ENCODE data around the gene HOMER3. TPM values are rescaled to one million over a fixed set of nuclear protein-coding genes. Genes with fewer than 3 reads are reported as not detected.
A peak's percentile ranks its signal among the peaks of the same experiment; 100 is the strongest.

The HOMER3 gene
- total and polyA plus RNA-seq, 2 of the 13 experiments (the other 11 are each of a cell fraction or from before 2014, with no cell fraction given), result 21.3 to 27.3 TPM

- TF ChIP-seq SP2 (CRISPR knock-in tag; IDR thresholded peaks at IDR 0.05), result peak; percentile 99
- TF ChIP-seq YY1 (IDR thresholded peaks at IDR 0.05; ENCODE audit: insufficient read depth, insufficient replicate concordance, low read depth, low read length), result peak; percentile 92
- peak; percentile 41; the same call in 1 of the 2 replicates for TF ChIP-seq ZNF768 (CRISPR knock-in tag; IDR thresholded peaks at IDR 0.05)
- peak; percentile 33; the same call in 1 of the 2 replicates for TF ChIP-seq ZXDC (CRISPR knock-in tag; IDR thresholded peaks at IDR 0.05)
- peak; percentile 46 for TF ChIP-seq ELF3 (CRISPR knock-in tag; IDR thresholded peaks at IDR 0.05)
- TF ChIP-seq ZNF781 (CRISPR knock-in tag; IDR thresholded peaks at IDR 0.05; ENCODE audit: borderline replicate concordance, not compliant biosample characterization), result no peak
- TF ChIP-seq ATM (IDR thresholded peaks at IDR 0.05; ENCODE audit: borderline replicate concordance), result no peak
- TF ChIP-seq RAD21 (CRISPR knock-in tag; IDR thresholded peaks at IDR 0.05), result peak; percentile 28; the same call in 1 of the 2 replicates
- no peak for TF ChIP-seq ZNF382 (CRISPR knock-in tag; IDR thresholded peaks at IDR 0.05; ENCODE audit: borderline replicate concordance)
- TF ChIP-seq SMC3 (IDR thresholded peaks at IDR 0.05; ENCODE audit: low read length), result no peak
- TF ChIP-seq TFAP4 (IDR thresholded peaks at IDR 0.05; ENCODE audit: borderline replicate concordance, low read depth), result peak; percentile 78; the same call in 1 of the 2 replicates
- no peak for TF ChIP-seq ZNF251 (CRISPR knock-in tag; IDR thresholded peaks at IDR 0.05)
- TF ChIP-seq KMT2B (CRISPR knock-in tag; IDR thresholded peaks at IDR 0.05), result peak; percentile 41; the same call in 1 of the 2 replicates
- TF ChIP-seq HNRNPH1 (optimal IDR thresholded peaks at IDR 0.05; ENCODE audit: low read depth, low read length), result no peak
- TF ChIP-seq KDM3A (CRISPR knock-in tag; IDR thresholded peaks at IDR 0.05; ENCODE audit: low read depth), result 0 out of 2 replicates have a peak, but pooled peaks have one; percentile 14
- TF ChIP-seq ZBTB2 (CRISPR knock-in tag; IDR thresholded peaks at IDR 0.05; ENCODE audit: low read depth), result no peak
- TF ChIP-seq ZSCAN12 (CRISPR knock-in tag; IDR thresholded peaks at IDR 0.05), result 0 out of 2 replicates have a peak, but pooled peaks have one; percentile 21
- TF ChIP-seq SSRP1 (CRISPR knock-in tag; IDR thresholded peaks at IDR 0.05), result no peak
- TF ChIP-seq SRSF1 (optimal IDR thresholded peaks at IDR 0.05; ENCODE audit: low read depth, low read length), result peak; percentile 67
- peak; percentile 85 for TF ChIP-seq IRF2 (CRISPR knock-in tag; IDR thresholded peaks at IDR 0.05)
Observed at GRCh38 chr19:18919086-18919899, 21.7 kb downstream of the HOMER3 start, which contains the start of the genes COPE and DDX49 (continued).
